ENCODE measurements around the gene CUEDC2.

CUEDC2 gene

GRCh38 chr10:102424145-102424544 lies 8.2 kb downstream of the CUEDC2 start:
- no peak for DNase-seq

- no peak for DNase-seq
Measured at GRCh38 chr10:102423372-102423968, 8.9 kb downstream of the CUEDC2 start.

GRCh38 chr10:102422545-102423129 lies 9.7 kb downstream of the CUEDC2 start:
- DNase-seq = peak; percentile 75 to 82

- DNase-seq = peak in 1 of 2 donors; percentile 39
Measured at GRCh38 chr10:102421757-102422512, 10.4 kb downstream of the CUEDC2 start.

DNA sequence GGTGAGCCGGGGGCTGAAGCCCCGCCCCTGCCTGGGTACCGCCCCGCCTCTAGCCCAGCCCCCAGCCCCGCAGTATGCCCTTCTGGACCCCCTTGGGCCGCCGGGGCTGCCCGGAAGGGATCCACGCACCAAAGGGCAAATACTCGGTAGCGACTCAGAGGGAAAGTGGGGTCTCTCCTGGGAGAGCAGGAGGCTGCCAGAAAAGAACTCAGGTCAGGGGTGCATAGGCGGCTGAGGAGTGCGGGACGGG lies 10.9 kb downstream of the CUEDC2 start:
- DNase-seq = no peak

- peak; percentile 94 to 99 for DNase-seq
Measured at GRCh38 chr10:102420714-102421506, 11.5 kb downstream of the CUEDC2 start, which contains the start of gene FBXL15. Gene FBXL15 (plus strand): TSS chr10:102420836. CDS start chr10:102421130, 294 bp downstream.

DNA sequence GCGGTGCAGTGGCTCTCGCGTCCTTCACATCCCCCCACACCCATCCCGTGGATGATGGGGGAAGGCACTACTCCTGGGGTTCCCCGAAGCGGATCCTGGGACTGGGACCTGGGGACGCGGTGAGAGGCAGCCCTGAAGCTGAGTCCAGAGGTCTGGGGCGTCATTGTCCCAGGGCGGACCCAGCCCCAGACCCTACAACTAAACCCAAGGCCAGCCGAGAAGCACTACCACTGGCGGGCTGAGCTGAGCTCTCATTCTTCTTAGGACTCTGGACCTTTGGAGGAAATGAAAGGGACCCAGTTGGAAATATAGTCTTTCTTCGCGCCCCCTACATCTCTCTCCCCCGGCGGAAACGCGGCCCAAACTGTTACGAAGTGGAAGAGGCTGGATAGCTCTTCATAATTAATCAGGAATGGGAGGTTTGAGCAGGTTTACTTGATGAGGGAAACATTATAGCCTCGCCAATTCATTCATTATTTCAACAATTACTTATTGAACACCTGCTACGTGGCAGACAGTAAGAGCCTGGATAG lies 12.1 kb downstream of the CUEDC2 start:
- DNase-seq = no peak

DNA sequence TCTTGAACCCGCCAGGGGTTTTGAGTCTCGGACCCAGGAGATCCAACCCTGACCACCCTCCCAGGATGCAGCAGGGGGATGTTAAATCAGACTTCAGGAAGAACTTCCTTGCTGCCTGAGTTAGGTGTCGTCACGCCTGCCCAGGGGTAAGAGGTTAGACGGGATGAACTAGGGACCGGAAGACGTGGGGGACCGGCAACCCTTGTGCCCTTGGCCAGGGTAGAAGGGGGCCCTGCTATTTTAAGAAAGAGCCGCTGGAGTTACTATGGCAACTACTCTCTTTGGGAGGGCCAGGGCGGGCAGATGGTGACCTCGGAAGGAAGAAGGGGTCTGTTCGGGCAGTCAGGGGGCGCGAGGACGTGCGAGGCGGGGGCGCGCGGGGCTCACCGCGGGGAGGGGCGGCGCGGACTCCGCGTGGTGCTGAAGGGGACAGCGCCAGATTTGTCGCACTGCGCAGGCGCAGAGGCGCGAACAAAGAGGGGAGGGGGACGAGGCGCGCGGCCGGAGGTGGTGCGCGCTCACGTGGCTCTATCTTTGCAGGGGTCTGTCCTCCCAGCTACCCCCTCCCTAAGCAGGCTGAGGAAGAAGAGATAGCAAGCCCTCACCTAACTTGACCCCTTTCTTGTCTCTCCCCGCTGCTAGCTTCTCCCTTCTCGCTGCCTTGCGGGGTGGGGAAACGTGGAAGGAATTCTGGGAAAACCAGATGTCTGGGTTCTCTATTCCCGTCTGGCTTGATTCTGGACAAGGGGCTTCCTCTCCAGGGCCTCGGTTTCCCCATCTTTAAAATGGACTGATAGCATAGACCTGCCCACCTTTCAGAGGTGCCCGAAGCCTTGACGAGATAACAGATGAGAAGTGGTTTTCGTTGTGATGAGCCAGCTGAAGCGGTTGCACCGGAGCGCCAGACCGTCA lies 12.8 kb downstream of the CUEDC2 start:
- DNase-seq = no peak

GRCh38 chr10:102418622-102419268 lies 13.6 kb downstream of the CUEDC2 start, which contains the start of gene PSD:
Gene PSD (minus strand): TSS chr10:102418785. CDS start chr10:102417038, 1,747 bp downstream.
- no peak for DNase-seq

DNA sequence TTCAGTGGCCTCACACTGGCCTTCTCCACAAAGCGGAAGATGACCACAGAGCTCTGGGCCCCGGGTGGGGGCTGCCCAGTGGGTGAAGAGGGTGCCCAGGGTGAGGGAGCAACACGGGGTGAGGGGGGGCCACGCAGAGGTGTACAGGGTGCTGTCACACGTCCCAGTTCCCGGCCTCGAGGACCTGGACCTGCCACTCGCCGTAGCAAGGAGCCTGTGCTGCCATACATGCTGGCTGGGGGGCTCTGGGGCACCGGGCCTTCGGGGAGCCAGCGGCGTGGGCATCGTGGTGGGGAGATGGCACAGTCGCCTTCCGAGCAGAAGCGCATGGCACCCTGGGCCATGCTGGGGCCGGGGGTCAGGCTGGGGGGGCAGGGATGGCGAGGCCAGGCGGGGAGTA lies 15.7 kb downstream of the CUEDC2 start:
- no peak for DNase-seq

DNA sequence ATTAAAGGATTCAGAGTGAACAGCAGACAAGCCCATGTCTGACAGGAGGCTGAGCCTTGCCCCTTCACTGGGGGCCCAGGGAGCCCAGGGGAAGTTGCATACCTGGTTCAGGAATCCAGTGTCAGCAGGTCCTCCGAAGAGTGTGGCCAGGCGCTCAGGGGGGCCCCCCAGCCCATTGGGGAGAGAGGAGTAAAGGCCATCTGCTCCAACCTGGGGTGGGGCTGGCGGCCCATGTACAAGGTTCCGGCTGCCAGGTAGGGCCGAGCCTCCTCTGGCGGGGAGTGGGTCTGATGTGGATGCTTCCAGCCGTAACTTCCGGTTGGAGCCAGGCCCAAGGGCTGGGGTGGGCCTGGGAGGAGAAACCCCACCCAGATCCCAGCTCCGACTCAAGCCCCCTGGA lies 16.1 kb downstream of the CUEDC2 start:
- no peak for DNase-seq

- DNase-seq = no peak
Measured at GRCh38 chr10:102414749-102415148, 17.6 kb downstream of the CUEDC2 start.

- no peak for DNase-seq
Measured at GRCh38 chr10:102413806-102414561, 18.4 kb downstream of the CUEDC2 start.

GRCh38 chr10:102413053-102413705 lies 19.2 kb downstream of the CUEDC2 start:
- no peak for DNase-seq

DNA sequence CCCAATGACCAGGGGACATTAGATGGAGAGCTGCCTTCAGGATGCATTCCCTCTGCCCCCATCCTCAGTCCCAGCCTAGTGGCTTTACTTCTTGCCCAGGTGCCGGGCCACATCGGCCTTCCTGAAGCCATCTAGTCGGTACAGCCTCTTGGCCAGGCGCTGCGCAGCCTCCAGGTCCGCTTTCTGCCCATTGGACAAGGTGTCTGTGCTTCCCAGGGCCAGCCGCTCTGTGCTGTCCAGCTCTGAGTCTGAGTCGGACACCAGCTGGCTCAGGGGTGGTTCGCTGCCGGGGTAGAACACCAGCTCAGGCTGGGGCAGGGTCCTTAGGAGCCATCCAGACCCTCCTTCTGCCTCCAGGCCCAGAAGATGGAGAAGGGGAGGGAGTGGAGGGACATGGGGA lies 20.1 kb downstream of the CUEDC2 start:
- no peak for DNase-seq

DNA sequence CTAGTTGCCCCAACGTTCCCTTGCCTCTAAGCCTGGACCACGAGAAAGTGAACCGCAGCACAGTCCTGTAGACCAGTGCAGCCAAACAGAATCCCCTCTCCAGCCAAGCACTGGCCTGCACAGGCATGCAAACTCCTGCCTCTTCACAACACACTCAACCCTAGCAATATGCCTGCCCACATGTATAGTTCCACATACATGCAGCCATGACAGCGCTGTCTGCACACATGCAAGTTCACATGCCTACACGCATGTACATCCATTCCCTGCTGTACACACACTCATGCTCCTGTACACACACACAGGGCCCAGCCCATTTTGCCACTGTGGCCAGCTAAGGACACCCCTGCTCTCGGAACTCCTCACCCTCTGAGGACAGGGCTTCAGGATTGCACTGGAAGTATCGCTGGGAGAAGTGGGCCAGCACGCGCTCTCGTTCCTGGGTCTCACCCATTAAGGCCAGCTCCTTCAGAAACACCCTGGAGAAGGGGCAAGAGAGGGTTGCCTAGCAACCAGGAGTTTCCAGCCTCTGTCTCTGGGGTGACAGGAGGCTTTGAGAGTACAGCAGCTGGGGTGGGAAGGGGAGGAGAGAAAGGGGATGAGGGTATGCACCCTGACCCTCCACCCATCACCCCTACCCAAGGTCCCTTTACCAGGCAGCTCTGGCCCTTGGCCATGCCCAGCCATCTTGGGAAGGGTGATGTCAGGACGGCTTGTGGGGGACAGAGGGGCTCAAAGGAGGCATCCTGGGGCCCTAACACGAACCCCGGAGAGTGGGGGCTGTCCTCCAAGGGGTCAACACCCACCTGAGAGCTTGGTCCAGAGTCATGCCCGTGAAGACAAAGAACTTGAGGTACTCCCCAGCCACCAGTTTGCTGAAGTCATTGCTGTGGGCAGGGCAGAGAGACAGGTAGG lies 20.8 kb downstream of the CUEDC2 start:
- DNase-seq = no peak

DNA sequence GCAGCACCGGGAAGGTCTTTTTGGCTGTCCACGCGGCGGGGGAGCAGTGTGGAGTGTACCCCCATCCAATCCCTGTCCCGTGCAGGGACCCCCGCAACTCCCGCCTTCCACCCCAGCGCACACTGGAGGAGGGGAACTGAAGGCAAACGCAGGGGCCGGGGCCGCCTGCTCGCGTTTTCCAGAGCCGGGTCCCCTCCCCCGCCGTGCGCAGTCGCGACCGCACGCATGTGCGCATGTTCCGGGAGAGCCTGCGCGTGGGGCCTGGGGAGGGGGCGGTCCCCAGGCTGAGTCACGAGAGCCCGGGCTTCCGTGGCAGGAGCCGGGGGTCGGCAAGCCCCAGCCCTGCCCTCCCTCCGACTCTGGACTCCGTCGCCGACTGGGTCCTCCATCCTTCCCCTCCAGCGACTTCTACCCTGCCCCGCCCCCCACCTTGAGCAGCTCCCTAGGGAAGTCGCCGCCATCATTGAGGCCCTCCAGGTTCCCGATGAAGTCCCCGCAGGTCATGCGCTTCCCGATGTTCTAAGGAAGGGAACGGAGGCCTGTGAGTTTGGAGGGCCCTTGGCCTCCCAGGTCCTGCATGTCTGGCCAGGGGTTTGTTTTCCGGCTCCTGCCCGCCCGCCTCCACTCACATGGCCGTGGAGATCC lies 21.8 kb downstream of the CUEDC2 start:
- DNase-seq = no peak

GRCh38 chr10:102409604-102410428 lies 22.6 kb downstream of the CUEDC2 start:
- no peak for DNase-seq

Measured in inflammatory macrophage treated with lipopolysaccharide for 1 hour (primary cell).